NCI-H2196 (cell line): ENCODE results near the gene KIF11.
"Not testable (repeated sequence)": the region's sequence is repeated elsewhere in the genome, so short reads cannot be mapped to it uniquely, and the experiment has no call there.

Experiments
- DNase-seq: peaks from one replicate; lab custom pipeline; 2025; ENCODE audit not compliant: unreplicated experiment; lab: John Stamatoyannopoulos, UW

Gene KIF11

GRCh38 chr10:92592761-92593618, at the start of gene KIF11:
KIF11 (plus strand) TSS chr10:92593130; CDS start chr10:92593376, 246 bp downstream.
- peak; percentile 89 for DNase-seq

DNA sequence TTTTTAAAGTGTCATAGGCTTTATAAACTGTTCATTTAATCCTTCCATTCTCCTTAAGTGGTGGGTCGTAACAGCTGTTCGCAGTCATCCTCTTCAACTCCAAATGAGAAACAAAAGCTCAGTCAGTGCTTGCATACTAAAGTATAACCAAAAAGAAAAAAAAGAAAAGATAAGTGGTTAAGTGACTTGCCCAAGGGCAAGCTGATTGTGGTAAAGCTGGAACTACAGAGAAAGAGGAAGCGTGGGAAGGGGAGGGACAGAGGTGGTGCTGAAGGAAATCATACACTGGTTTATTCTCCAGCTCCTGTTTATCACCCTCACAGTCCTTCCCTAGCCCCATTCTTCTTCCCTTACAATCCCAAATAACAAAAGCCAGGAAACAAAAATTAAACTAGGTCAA, 48.6 kb upstream of the KIF11 start:
- DNase-seq, result no peak

DNA sequence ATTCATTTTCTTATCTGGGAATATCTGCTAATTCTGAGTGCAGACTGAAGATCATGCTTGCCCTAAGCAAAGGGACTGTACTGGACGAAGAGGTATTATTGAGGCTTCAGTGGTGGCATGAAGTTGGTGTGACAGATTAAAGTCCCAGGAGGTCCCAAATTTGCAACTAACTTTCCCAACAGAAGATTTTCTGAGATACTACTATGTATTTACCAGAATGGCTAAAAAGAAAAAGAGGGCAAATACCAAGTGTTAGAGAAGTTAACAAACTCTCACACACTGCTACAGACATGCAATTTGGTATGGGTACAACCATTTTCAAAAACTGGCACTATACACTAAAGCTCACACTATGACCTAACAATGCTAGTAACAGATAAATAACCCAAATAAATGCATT, 47.4 kb upstream of the KIF11 start:
- no peak for DNase-seq

DNA sequence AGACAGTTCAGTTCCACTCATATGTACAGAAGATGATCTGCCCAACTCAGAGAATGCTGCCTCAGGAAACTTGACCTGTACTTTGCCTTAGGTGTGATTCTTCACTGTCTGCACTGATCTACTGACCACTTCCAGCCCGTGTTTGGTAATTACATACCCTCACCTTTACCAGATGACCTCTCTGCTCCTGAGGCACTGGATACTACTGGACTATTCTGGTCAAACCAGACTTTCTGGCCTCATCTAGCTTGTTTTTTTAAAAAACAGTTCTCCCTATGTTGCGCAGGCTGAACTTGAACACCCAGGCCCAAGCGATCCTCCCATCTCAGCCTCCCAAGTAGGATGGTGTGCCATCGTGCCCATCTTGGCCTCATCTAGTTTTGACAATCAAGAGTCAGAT, 45.3 kb upstream of the KIF11 start:
- no peak for DNase-seq

DNA sequence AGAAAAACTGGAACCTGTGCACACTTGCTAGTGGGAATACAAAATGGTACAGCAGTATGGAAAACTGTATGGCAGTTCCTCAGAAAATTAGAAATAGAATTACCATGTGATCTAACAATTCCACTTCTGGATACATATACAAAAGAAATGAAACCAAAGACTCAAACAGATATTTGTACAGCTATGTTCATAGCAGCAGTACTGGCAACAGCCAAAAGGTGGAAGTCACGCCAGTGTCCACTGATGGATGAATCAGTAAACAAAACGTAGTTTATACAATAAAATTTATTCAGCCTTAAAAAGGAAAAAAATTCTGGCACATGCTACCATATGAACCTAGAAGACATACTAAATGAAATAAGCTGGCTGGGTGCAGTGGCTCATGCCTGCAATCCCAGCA, 42.0 kb upstream of the KIF11 start:
- DNase-seq, result no peak

DNA sequence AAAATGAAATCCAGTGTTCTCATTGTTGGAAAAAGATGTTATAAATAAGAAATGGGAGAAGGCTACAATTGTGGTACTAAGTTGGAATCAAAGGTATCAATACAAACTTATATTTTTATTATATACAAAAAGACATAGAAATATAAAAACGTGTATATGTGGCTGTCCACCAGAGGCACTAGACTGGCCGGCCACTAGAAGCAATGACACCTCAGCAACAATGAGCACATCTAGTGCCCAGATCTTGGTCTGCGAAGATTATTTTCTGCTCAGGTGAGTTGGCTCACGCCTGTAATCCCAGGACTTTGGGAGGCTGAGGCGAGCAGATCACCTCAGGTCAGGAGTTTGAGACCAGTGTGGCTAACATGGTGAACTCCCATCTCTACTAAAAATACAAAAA, 40.6 kb upstream of the KIF11 start:
- DNase-seq, result no peak

DNA sequence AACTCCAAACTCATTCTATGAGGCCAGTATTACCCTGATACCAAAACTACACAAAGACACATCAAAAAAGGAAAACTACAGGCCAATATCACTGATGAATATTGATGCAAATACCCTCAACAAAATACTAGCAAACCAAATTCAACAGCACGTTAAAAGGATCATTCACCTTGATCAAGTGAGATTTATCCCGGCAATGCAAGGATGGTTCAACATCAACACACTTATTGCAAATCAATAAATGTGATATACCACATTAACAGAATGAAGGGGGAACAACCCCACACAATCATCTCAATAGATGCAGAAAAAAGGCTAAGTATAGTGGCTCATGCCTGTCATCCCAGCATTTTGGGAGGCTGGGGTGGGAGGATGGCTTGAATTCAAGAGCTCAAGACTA, 39.0 kb upstream of the KIF11 start:
- DNase-seq, result no peak

- DNase-seq, result no peak
Measured at GRCh38 chr10:92559046-92559445, 33.9 kb upstream of the KIF11 start.

- DNase-seq, result no peak
Measured at GRCh38 chr10:92562424-92562823, 30.5 kb upstream of the KIF11 start.

GRCh38 chr10:92567952-92568600, 24.9 kb upstream of the KIF11 start:
- no peak for DNase-seq

DNA sequence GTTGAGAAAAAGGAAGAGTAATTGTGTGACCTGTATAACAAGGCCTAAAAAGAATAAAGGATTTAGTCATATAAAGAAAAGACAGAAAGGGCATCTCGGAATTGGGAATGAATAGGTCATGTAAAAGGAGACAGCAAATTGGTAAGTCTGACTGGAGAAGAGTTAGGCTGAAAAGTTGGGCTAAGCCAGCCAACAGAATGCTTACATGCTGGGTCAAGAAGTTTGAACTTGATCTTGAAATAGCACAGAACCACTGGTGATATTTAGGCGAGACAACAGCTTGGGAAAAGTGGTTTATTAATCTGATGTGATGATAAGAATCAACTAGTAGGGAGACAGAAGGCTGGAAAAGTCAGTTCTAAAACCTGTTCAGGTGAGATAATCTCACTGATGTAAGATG, 23.9 kb upstream of the KIF11 start:
- DNase-seq, result no peak

DNA sequence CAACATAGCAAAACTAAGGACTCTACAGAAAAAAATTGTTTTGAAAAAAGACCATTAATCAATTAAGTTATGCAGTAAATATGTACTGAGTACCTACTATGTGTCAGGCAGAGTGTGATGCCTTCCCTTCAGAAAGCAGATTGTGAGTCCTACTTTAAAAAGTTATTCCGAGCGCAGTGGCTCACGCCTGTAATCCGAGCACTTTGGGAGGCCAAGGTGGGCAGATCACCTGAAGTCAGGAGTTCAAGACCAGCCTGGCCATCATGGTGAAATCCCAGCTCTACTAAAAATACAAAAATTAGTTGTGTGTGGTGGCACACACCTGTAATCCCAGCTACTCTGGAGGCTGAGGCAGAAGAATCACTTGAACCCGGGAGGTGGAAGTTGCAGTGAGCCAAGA, 23.3 kb upstream of the KIF11 start:
- DNase-seq, result not testable (repeated sequence)

DNA sequence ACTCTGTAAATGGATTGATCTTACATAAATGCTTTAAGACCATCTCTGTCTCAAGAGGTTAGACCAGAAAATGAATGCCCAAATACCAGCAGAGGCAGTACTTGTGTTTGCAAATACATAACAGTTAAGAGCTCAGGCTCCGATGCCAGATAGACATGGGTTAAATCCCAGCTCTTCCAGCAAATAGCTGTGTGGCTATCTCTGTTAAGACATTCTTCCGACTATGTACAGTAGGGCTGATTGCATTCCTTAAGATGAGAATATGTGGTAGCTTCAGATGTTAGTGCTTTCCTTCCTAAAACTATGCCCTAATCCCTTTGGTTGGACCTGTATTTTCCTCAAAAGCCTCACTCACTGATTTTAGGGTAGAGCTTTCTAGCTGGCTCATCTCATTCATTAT, 21.3 kb upstream of the KIF11 start:
- DNase-seq, result no peak

- no peak for DNase-seq
Measured at GRCh38 chr10:92572362-92573090, 20.4 kb upstream of the KIF11 start.

DNA sequence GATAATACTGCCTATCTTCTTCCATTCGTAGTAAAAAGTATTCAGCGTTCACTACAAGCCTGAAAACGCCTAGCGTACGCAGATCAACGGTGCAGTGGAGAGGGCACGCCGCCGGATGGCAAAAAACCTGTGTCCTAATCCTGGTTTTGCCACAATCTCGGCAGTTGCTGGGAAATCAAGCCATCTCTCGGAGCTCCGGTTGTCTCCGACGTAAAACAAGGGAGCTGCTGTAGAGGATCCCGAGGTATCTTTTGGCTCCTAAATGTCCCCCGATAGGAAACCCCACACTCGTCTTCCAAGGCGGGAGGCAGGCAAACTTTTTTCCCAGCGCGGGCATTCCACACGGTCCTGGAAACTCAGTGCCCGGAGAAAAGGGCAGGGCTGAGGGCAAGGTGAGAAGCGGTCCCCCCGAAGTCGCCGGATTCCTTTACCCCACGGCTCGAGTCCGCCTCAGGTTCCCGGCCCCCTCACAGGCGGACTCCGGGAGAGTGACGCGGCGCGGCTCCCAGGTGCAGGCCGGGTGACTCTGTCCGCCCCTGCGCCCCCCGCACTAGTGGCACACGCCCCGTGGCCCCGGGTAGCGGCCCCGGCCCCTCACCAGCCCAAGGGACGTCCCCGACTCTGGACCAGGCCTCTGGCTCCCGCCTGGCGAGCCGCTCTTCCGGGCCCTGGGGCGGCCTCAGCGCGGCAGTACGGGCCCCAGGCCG, 19.7 kb upstream of the KIF11 start:
- DNase-seq, result no peak

- peak; percentile 63 for DNase-seq
Measured at GRCh38 chr10:92573798-92574547, 19.0 kb upstream of the KIF11 start, which contains the start of gene IDE. IDE (minus strand) TSS chr10:92574093; CDS start chr10:92574019, 74 bp downstream.

GRCh38 chr10:92574548-92575261, 18.2 kb upstream of the KIF11 start:
- no peak for DNase-seq

DNA sequence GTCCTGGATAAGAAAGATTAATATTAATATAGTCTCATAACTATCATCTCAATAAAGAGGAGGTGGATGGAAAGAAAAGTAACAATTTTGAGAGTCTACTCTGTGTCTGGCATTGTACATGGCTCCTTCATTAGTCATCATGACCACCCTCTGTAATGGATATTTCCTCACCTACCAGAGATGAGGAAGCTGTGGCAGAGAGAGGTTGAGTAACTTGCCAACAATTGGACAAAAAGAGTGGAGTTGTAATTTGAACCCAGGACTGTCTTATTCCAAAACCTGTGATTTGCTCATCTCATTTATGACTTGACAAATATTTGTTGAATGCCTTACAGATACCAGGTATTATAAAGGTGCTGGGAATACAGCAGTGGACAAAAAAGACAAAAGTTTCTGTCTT, 17.0 kb upstream of the KIF11 start:
- no peak for DNase-seq

GRCh38 chr10:92582347-92582746, 10.6 kb upstream of the KIF11 start:
- not testable (repeated sequence) for DNase-seq
